ENCODE data around the gene FUT3. TPM values are rescaled to one million over a fixed set of nuclear protein-coding genes. Genes with fewer than 3 reads are reported as not detected.

Gene FUT3
- total and polyA plus RNA-seq, 2 of the 8 experiments (the other 6 are each of a cell fraction or from before 2014, with no cell fraction given) = 0.15 to 0.63 TPM

GRCh38 chr19:5890099-5890498, 38.9 kb upstream of the FUT3 start:
- H4K8ac ChIP-seq (ENCODE audit: extremely low read depth, insufficient read depth, low read length) = no peak overlapping the region
- H3K79me2 ChIP-seq (ENCODE audit: control insufficient read depth in 1 of 2, insufficient read depth in 2 of 2, low read length in 2 of 2) = no peaks in the 10 kb centered on the region
- no peaks in the 10 kb centered on the region for H3K9me3 ChIP-seq (ENCODE audit: insufficient read depth in 2 of 2, low read depth in 1 of 2, low read length in 1 of 2)
- peaks cover 0 to 3% (median under 1%) of the 10 kb centered on the region in 4 experiments; a peak in 1 of 8 replicates for H3K36me3 ChIP-seq (ENCODE audit: control insufficient read depth in 2 of 4, insufficient read depth in 4 of 4, low read length in 3 of 4)
- H2BK5ac ChIP-seq (ENCODE audit: low read depth, low read length) = no peak overlapping the region
- POLR2A ChIA-PET (ENCODE audit: partially characterized antibody) = interaction anchor here (0.9 to 5.3 kb wide), 7 partner anchors 8 to 86 kb away, joined by 3 to 49 read pairs (median 6); partner anchors contain the start of genes NDUFA11, NRTN and VMAC
- H3K9ac ChIP-seq (replicated peaks in 1 of 4; ENCODE audit: extremely low read depth in 1 of 4, low read depth in 3 of 4, low read length in 3 of 4) = no peak overlapping the region
- H2BK12ac ChIP-seq (ENCODE audit: low read depth, low read length) = no peak overlapping the region
- no peak overlapping the region for H3K23ac ChIP-seq (ENCODE audit: insufficient read length)
- H2BK15ac ChIP-seq (ENCODE audit: low read length) = no peak overlapping the region
- no peak overlapping the region for H4K91ac ChIP-seq (replicated peaks; ENCODE audit: insufficient read length, low read length)
- no peak for DNase-seq (ENCODE audit: low read depth in 1 of 2, low spot score in 2 of 2)
- H3K56ac ChIP-seq (replicated peaks; ENCODE audit: insufficient read length, low read depth, low read length) = no peak overlapping the region
- no peak overlapping the region for H4K5ac ChIP-seq (ENCODE audit: insufficient read length, low read depth, low read length)
- no peak for FAIRE-seq
- peaks cover 0 to 5% of the 10 kb centered on the region in 2 experiments for H4K20me1 ChIP-seq (replicated peaks in 1 of 2; ENCODE audit: control insufficient read depth in 1 of 2, insufficient read depth in 2 of 2, low read length in 2 of 2)
- no peak overlapping the region for H2BK120ac ChIP-seq (replicated peaks; ENCODE audit: low read depth, low read length)
- no peak overlapping the region for H3K14ac ChIP-seq (ENCODE audit: insufficient read length)
- H2AK5ac ChIP-seq (ENCODE audit: low read depth, low read length) = no peak overlapping the region
- H3K18ac ChIP-seq (ENCODE audit: extremely low read depth, low read length) = no peak overlapping the region
- no peak overlapping the region for H3K4me3 ChIP-seq (ENCODE audit: extremely low read depth in 1 of 4, insufficient read depth in 2 of 4, low read depth in 3 of 4, low read length in 4 of 4)
- H3K27me3 ChIP-seq (replicated peaks in 1 of 4; ENCODE audit: control insufficient read depth in 3 of 4, extremely low read depth in 1 of 4, insufficient read depth in 3 of 4, low read length in 3 of 4) = peaks cover 0 to 3% (median 0%) of the 10 kb centered on the region in 4 experiments; a peak in 3 of 7 replicates
- WGBS, 2 experiments (ENCODE audit: extremely low coverage in 1 of 2, insufficient coverage in 1 of 2, insufficient read length in 1 of 2, insufficient replicate concordance in 2 of 2, low coverage in 1 of 2, low lambda C conversion rate in 2 of 2, missing lambda C conversion rate in 1 of 2) = 80% methylated on average over 7 of the region's 10 CpGs; no CpG with 5 or more reads in 1 of the 2 experiments
- TF ChIP-seq SUZ12 (IDR thresholded peaks at IDR 0.05; ENCODE audit: low read length) = no peak
- no peak for TF ChIP-seq SP1 (IDR thresholded peaks at IDR 0.05; ENCODE audit: low read depth, low read length)
- TF ChIP-seq EP300 (IDR thresholded peaks at IDR 0.05; ENCODE audit: borderline replicate concordance in 1 of 2, low read depth in 2 of 2, low read length in 2 of 2) = no peak
- no peak for TF ChIP-seq SIX5 (IDR thresholded peaks at IDR 0.05; ENCODE audit: low read depth, low read length)
- TF ChIP-seq BRCA1 (IDR thresholded peaks at IDR 0.05; ENCODE audit: low read depth, low read length) = no peak
- TF ChIP-seq, protein P1, sequence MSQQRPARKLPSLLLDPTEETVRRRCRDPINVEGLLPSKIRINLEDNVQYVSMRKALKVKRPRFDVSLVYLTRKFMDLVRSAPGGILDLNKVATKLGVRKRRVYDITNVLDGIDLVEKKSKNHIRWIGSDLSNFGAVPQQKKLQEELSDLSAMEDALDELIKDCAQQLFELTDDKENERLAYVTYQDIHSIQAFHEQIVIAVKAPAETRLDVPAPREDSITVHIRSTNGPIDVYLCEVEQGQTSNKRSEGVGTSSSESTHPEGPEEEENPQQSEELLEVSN (IDR thresholded peaks at IDR 0.05) = no peak
- TF ChIP-seq BCL11A (IDR thresholded peaks at IDR 0.05; ENCODE audit: low read depth in 2 of 2, low read length in 2 of 2) = no peak
- no peak for TF ChIP-seq POLR2AphosphoS5 (IDR thresholded peaks at IDR 0.05; ENCODE audit: low read depth, low read length)
- no peak for TF ChIP-seq SP2 (IDR thresholded peaks at IDR 0.05; ENCODE audit: low read length)
- no peak for TF ChIP-seq CREB1 (IDR thresholded peaks at IDR 0.05)
- no peak for TF ChIP-seq KDM4A (IDR thresholded peaks at IDR 0.05; ENCODE audit: low read depth, low read length, severe bottlenecking)
- no peak for TF ChIP-seq JUN (IDR thresholded peaks at IDR 0.05; ENCODE audit: low read depth, low read length)
- TF ChIP-seq CHD1 (IDR thresholded peaks at IDR 0.05; ENCODE audit: low read depth, low read length) = no peak
- no peak for TF ChIP-seq GABPA (IDR thresholded peaks at IDR 0.05; ENCODE audit: borderline replicate concordance, insufficient read depth, low read length)
- TF ChIP-seq POLR2A (IDR thresholded peaks at IDR 0.05; ENCODE audit: control extremely low read depth in 1 of 2, low read depth in 2 of 2, low read length in 2 of 2) = no peak
- no peak overlapping the region for H3K4me2 ChIP-seq (ENCODE audit: insufficient read depth in 1 of 2, low read depth in 2 of 2, low read length in 2 of 2)
- no peaks in the 10 kb centered on the region for H3K23me2 ChIP-seq (ENCODE audit: low read depth, low read length)
- H2BK20ac ChIP-seq (ENCODE audit: low read length) = no peak overlapping the region
- CTCF ChIA-PET (ENCODE audit: partially characterized antibody) = interaction anchor here (0.6 to 3.5 kb wide), 10 partner anchors 29 to 153 kb away, joined by 3 to 31 read pairs (median 4); partner anchors contain the start of gene NRTN
- H3K79me1 ChIP-seq (ENCODE audit: low read depth, low read length) = no peaks in the 10 kb centered on the region
- no peak overlapping the region for H3K4ac ChIP-seq (replicated peaks; ENCODE audit: insufficient read length, low read depth, low read length)
- H3K27ac ChIP-seq (ENCODE audit: low read depth, low read length) = no peak overlapping the region
- H2AFZ ChIP-seq (ENCODE audit: low read length) = no peak overlapping the region
- H3K4me1 ChIP-seq (replicated peaks in 1 of 4; ENCODE audit: control insufficient read depth in 3 of 4, insufficient read depth in 4 of 4, low read length in 3 of 4) = peaks cover 0 to 11% (median 4%) of the 10 kb centered on the region in 4 experiments; a peak in 5 of 7 replicates

All from H1 (cell line).